ENCODE data around the gene RIBC2. TPM values are rescaled to one million over a fixed set of nuclear protein-coding genes. Genes with fewer than 3 reads are reported as not detected.

The RIBC2 gene
- total and polyA plus RNA-seq, 10 of the 15 experiments (the other 5 are each of a cell fraction or from before 2014, with no cell fraction given) = 0.10 TPM; not detected in 9

- H2AFZ ChIP-seq (ENCODE audit: control insufficient read depth, low read depth, low read length) = no peak overlapping the region
- in situ Hi-C loops (cut with MboI) = no loop called here
- no peaks in the 10 kb centered on the region; a peak in 1 of 4 replicates for H3K27me3 ChIP-seq (replicated peaks in 1 of 2; ENCODE audit: control insufficient read depth in 2 of 2, insufficient read depth in 2 of 2, low read length in 1 of 2)
- no peaks in the 10 kb centered on the region for H3K79me2 ChIP-seq (ENCODE audit: control insufficient read depth, insufficient read depth, low read length)
- TF ChIP-seq TBL1XR1 (IDR thresholded peaks at IDR 0.05; ENCODE audit: low read depth, low read length) (no peak), HSF1 (IDR thresholded peaks at IDR 0.05; ENCODE audit: low read depth, low read length) (no peak), JUND (IDR thresholded peaks at IDR 0.05; ENCODE audit: low read depth, low read length) (no peak), MTA2 (IDR thresholded peaks at IDR 0.05; ENCODE audit: low read depth) (no peak), NFYB (IDR thresholded peaks at IDR 0.05; ENCODE audit: insufficient read depth, low read depth, low read length) (no peak), MYB (IDR thresholded peaks at IDR 0.05; ENCODE audit: borderline replicate concordance, low read depth, low read length) (no peak), ATF7 (IDR thresholded peaks at IDR 0.05; ENCODE audit: low read depth) (no peak), SMC3 (IDR thresholded peaks at IDR 0.05; ENCODE audit: borderline replicate concordance, low read length) (no peak), PKNOX1 (IDR thresholded peaks at IDR 0.05) (no peak), ZBTB4 (CRISPR knock-in tag; IDR thresholded peaks at IDR 0.05) (no peak), ZZZ3 (IDR thresholded peaks at IDR 0.05; ENCODE audit: control insufficient read depth, insufficient read length, low read depth) (no peak), ZNF687 (IDR thresholded peaks at IDR 0.05) (no peak), ZNF207 (IDR thresholded peaks at IDR 0.05; ENCODE audit: borderline replicate concordance) (no peak)
- FAIRE-seq (no peak), ATAC-seq (no peak), DNase-seq (ENCODE audit: low read depth, low spot score) (no peak)
- H3K9me3 ChIP-seq (replicated peaks; ENCODE audit: control insufficient read depth, insufficient read depth, low read length) = no peaks in the 10 kb centered on the region; the same call in 2 of the 3 replicates
- no peak overlapping the region for H3K9ac ChIP-seq (ENCODE audit: control insufficient read depth, insufficient read depth, low read length)
- no peaks in the 10 kb centered on the region for H3K4me1 ChIP-seq (ENCODE audit: control insufficient read depth, insufficient read depth, low read length)
- POLR2A ChIA-PET = interaction anchor here (0.5 kb wide), 1 partner anchor 15 kb away, joined by 3 read pairs; no protein-coding TSS in a partner anchor
- H4K20me1 ChIP-seq (ENCODE audit: control insufficient read depth, insufficient read depth) = no peaks in the 10 kb centered on the region
- H3K4me3 ChIP-seq = no peak overlapping the region
- RAD21 ChIA-PET (ENCODE audit: unreplicated experiment) = no interaction called here
- no TSS peak for BruUV-seq (replicated peaks)
- CTCF ChIA-PET = no interaction called here
- no peaks in the 10 kb centered on the region for H3K36me3 ChIP-seq (ENCODE audit: control insufficient read depth in 2 of 2, insufficient read depth in 2 of 2, low read length in 1 of 2)
- SMC1A ChIA-PET (ENCODE audit: uncharacterized antibody, unreplicated experiment) = no interaction called here
- no peak overlapping the region for H3K4me2 ChIP-seq (ENCODE audit: control insufficient read depth, insufficient read depth)
- H3K27ac ChIP-seq (ENCODE audit: control insufficient read depth, insufficient read depth) = no peak overlapping the region
- WGBS (ENCODE audit: insufficient coverage, insufficient replicate concordance, low lambda C conversion rate, missing lambda C conversion rate) = 28% methylated on average over 19 of the region's 19 CpGs
- intact Hi-C loops (cut with micrococcal nuclease; ENCODE audit: unreplicated experiment) = no loop called here
Observed at GRCh38 chr22:45428391-45429385, 15.2 kb downstream of the RIBC2 start.
